ENCODE data around the gene EXO1.

Gene EXO1

GRCh38 chr1:241857131-241857530, 9.1 kb downstream of the EXO1 start:
- TF ChIP-seq CTCF (IDR thresholded peaks at IDR 0.05) = no peak

DNA sequence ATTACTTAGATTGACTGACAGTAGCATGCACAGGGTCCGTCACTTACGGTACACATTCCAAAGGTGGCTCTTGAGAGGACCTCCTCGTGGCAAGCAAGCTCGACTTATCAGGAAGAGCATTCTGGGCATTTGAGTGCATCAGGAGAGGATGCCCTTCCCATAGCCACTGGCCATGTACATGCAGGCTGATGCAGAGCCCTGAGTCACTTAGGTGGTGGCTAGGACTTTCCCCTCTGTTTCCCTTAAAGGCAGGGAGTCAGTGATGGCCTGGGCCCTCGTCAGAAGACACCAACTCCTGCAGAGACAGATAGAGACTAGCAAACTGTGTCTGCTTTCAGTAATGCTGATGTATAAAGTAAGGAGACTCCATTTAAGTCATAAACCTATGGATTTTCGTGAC, 12.9 kb downstream of the EXO1 start:
- no peak overlapping the region for H3K27ac ChIP-seq
- TF ChIP-seq ZFX (IDR thresholded peaks at IDR 0.05; ENCODE audit: borderline replicate concordance) (no peak), CTCF (IDR thresholded peaks at IDR 0.05) (no peak)

More at GRCh38 chr1:241857131-241857530, 9.1 kb downstream of the EXO1 start:
- H3K27ac ChIP-seq = no peak overlapping the region

- H3K27ac ChIP-seq = no peak overlapping the region
- TF ChIP-seq CTCF (IDR thresholded peaks at IDR 0.05) = no peak
- no peak for TF ChIP-seq ZFX (IDR thresholded peaks at IDR 0.05; ENCODE audit: borderline replicate concordance)
These were observed 21.0 kb downstream of the EXO1 start for GRCh38 chr1:241869022-241869421.

DNA sequence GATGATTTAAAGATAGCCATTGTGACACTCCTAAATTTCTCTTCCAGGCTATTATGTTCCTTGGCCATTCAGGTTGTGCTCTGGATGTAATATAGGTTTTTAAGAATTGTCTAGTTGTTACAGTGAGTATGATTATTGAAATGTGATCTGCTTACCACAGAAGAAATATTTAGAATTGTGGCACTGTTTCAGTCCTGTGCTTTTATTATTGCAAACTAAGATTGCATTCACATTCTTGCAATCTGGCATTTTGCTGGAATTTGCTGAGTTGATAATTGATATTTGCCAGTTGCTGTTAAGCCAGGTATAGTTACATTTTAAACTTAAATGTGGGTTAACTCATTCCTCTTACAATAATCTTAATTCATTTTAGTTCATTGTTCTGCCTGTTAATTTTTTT, 22.3 kb downstream of the EXO1 start:
- TF ChIP-seq CTCF (IDR thresholded peaks at IDR 0.05) (no peak), ZFX (IDR thresholded peaks at IDR 0.05; ENCODE audit: borderline replicate concordance) (no peak)
- H3K27ac ChIP-seq = no peak overlapping the region

DNA sequence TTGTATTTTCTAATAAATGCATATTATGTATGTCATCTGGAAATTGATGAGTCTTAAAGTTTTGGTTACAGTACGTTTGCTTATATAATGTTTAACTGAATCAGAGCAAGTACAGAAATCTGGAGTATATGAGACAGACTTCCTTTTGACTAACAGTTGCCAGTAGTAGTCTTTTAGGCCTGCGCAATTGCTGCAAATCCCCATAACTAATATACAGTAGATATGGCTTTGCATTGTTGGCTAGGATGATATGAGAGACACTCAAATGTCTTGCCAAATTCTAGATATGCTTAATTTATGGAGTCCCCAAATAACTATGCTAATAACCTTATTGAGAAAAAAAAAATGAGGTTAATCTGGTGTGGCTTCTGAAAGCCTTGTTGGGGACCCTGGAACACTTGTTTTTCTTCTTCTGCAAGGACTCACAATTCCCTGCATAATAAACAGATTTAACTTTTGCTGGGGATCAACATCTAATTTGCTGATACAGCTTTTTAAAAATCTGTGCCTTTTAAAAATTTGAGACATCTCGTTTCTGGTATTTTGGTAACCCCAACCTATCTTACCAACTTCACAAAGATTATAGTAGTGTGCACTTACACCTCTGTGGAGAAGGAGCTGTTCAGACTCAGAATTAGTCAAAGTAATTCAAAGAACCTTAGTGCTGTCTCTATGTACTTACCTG, 22.9 kb downstream of the EXO1 start:
- no peak overlapping the region for H3K27ac ChIP-seq
- no peak for TF ChIP-seq ZFX (IDR thresholded peaks at IDR 0.05; ENCODE audit: borderline replicate concordance)
- no peak for TF ChIP-seq CTCF (IDR thresholded peaks at IDR 0.05)

- TF ChIP-seq CTCF (IDR thresholded peaks at IDR 0.05) (no peak), ZFX (IDR thresholded peaks at IDR 0.05; ENCODE audit: borderline replicate concordance) (no peak)
- H3K27ac ChIP-seq = no peak overlapping the region
These were observed 33.4 kb downstream of the EXO1 start for GRCh38 chr1:241881440-241881839.

DNA sequence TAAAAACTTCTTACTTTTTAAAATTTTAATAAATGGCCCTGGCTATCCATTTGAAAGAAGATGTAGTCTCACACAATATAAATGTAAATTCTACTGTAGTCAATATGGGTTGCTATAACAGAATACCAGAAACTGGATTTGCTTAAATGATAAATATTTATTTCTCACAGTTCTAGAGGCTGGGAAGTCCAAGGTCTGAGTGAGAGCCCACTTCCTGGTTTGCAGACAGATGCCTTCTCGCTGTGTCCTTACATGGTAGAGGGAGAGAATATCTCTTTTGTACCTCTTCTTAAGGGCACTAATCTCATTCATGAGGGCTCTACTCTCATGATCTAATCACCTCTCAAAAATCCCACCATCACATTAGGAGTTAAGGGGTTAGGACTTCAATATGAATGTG, 35.2 kb downstream of the EXO1 start:
- no peak for TF ChIP-seq CTCF (IDR thresholded peaks at IDR 0.05)
- no peak for TF ChIP-seq ZFX (IDR thresholded peaks at IDR 0.05; ENCODE audit: borderline replicate concordance)
- no peak overlapping the region for H3K27ac ChIP-seq

Data from 22Rv1 (cell line).